NCI-H2171 treated with DMSO at 0.1 percent for 48 hours (cell line): ENCODE measurements around the gene FIGN.

Experiments
- DNase-seq: peaks from one replicate; lab custom pipeline; 2025; lab: John Stamatoyannopoulos, UW

FIGN gene

GRCh38 chr2:163662141-163662780, 73.5 kb downstream of the FIGN start:
- no peak for DNase-seq

GRCh38 chr2:163659224-163659623, 76.6 kb downstream of the FIGN start:
- DNase-seq, result no peak

- DNase-seq, result no peak
Observed at GRCh38 chr2:163658556-163658955, 77.3 kb downstream of the FIGN start.

GRCh38 chr2:163657281-163657656, 78.5 kb downstream of the FIGN start:
- DNase-seq, result no peak

- no peak for DNase-seq
Observed at GRCh38 chr2:163656622-163657280, 79.1 kb downstream of the FIGN start.

- DNase-seq, result no peak
Observed at GRCh38 chr2:163655667-163656066, 80.1 kb downstream of the FIGN start.

GRCh38 chr2:163652751-163653150, 83.1 kb downstream of the FIGN start:
- DNase-seq, result no peak

- DNase-seq, result no peak
Observed at GRCh38 chr2:163649080-163649479, 86.7 kb downstream of the FIGN start.

GRCh38 chr2:163647300-163647699, 88.5 kb downstream of the FIGN start:
- no peak for DNase-seq

GRCh38 chr2:163646687-163647086, 89.1 kb downstream of the FIGN start:
- DNase-seq, result no peak

- DNase-seq, result no peak
Observed at GRCh38 chr2:163644238-163644637, 91.6 kb downstream of the FIGN start.

GRCh38 chr2:163641986-163642385, 93.8 kb downstream of the FIGN start:
- no peak for DNase-seq

GRCh38 chr2:163640542-163641193, 95.1 kb downstream of the FIGN start:
- DNase-seq, result no peak

GRCh38 chr2:163637871-163638270, 97.9 kb downstream of the FIGN start:
- no peak for DNase-seq

GRCh38 chr2:163633291-163633690, 102.5 kb downstream of the FIGN start:
- DNase-seq, result no peak

- DNase-seq, result no peak
Observed at GRCh38 chr2:163630836-163631235, 105.0 kb downstream of the FIGN start.

- DNase-seq, result no peak
Observed at GRCh38 chr2:163626639-163627109, 109.1 kb downstream of the FIGN start.

GRCh38 chr2:163626208-163626607, 109.6 kb downstream of the FIGN start:
- DNase-seq, result no peak

GRCh38 chr2:163625632-163626031, 110.2 kb downstream of the FIGN start:
- DNase-seq, result no peak

GRCh38 chr2:163621445-163622004, 114.3 kb downstream of the FIGN start:
- no peak for DNase-seq

GRCh38 chr2:163617517-163617916, 118.3 kb downstream of the FIGN start:
- no peak for DNase-seq

GRCh38 chr2:163613266-163613731, 122.5 kb downstream of the FIGN start:
- DNase-seq, result no peak

GRCh38 chr2:163612332-163612731, 123.5 kb downstream of the FIGN start:
- no peak for DNase-seq
